Measurements from ENCODE around the gene MYH9.

Gene MYH9

DNA sequence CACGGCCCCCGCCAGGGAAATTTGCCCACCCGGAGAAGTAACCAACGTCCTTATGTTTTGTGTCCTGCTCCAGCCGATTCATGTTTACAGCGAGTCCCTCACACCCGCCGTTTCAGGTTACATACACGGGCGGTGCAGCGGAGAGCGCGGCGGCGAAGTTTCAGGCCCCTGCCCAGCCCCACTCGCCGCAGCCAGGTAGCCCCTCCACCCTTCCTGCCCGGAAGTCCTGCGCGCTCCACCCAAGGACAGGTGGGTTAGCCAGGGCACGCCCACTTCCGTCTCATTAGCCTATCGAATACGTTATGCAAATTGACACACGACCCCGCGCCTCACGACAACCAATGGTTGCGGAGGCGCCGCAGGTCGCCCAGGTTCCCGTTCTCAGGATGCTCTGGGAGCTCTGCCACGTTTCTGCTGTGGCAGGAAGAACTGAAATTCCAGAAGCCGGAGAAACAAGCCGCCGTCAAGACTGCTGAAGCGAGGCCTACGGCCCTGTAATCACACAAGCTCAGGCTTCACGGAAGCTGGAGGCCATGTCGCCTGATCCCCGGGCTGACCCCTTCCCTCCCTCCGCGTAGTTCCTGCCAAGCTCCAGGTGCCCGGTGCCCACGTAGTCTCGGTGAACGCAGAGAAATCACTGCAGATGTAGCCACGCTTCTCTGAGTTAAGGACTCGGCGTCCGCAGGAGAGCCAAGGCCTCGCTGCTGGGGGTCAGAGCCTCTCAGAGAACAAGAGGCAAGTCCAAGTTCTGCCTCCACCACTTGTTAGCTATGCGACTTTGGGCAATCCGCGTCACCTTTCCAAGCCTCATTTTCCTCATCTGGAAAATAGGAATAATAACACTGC is 22.4 kb upstream of the MYH9 start (continued):
- peak; percentile 49; the same call in 1 of the 2 replicates for TF ChIP-seq INSM2 (tag by site-specific recombination; IDR thresholded peaks at IDR 0.05)
- TF ChIP-seq MYNN (tag by site-specific recombination; IDR thresholded peaks at IDR 0.05; ENCODE audit: borderline replicate concordance): no peak
- no peak; the same call in 1 of the 2 replicates for TF ChIP-seq ZNF561 (tag by site-specific recombination; IDR thresholded peaks at IDR 0.05; ENCODE audit: borderline replicate concordance)
- no peak for TF ChIP-seq WT1 (tag by site-specific recombination; IDR thresholded peaks at IDR 0.05)
- TF ChIP-seq, protein P1, sequence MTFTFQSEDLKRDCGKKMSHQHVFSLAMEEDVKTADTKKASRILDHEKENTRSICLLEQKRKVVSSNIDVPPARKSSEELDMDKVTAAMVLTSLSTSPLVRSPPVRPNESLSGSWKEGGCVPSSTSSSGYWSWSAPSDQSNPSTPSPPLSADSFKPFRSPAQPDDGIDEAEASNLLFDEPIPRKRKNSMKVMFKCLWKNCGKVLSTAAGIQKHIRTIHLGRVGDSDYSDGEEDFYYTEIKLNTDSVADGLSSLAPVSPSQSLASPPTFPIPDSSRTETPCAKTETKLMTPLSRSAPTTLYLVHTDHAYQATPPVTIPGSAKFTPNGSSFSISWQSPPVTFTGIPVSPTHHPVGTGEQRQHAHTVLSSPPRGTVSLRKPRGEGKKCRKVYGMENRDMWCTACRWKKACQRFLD (tag by site-specific recombination; IDR thresholded peaks at IDR 0.05): no peak
- TF ChIP-seq GFI1B (tag by site-specific recombination; IDR thresholded peaks at IDR 0.05): peak; percentile 72; the same call in 1 of the 2 replicates
- TF ChIP-seq ZNF701 (tag by site-specific recombination; IDR thresholded peaks at IDR 0.05): no peak
- no peak for TF ChIP-seq GLI2 (tag by site-specific recombination; IDR thresholded peaks at IDR 0.05; ENCODE audit: borderline replicate concordance, low read depth)
- TF ChIP-seq ZNF23 (tag by site-specific recombination; IDR thresholded peaks at IDR 0.05; ENCODE audit: borderline replicate concordance): no peak
- no peak for TF ChIP-seq ZNF19 (tag by site-specific recombination; IDR thresholded peaks at IDR 0.05; ENCODE audit: low read depth)
- no peak for TF ChIP-seq ZNF157 (tag by site-specific recombination; IDR thresholded peaks at IDR 0.05)
- peak; percentile 95 for TF ChIP-seq SP2 (tag by site-specific recombination; IDR thresholded peaks at IDR 0.05)
- TF ChIP-seq, protein P2, sequence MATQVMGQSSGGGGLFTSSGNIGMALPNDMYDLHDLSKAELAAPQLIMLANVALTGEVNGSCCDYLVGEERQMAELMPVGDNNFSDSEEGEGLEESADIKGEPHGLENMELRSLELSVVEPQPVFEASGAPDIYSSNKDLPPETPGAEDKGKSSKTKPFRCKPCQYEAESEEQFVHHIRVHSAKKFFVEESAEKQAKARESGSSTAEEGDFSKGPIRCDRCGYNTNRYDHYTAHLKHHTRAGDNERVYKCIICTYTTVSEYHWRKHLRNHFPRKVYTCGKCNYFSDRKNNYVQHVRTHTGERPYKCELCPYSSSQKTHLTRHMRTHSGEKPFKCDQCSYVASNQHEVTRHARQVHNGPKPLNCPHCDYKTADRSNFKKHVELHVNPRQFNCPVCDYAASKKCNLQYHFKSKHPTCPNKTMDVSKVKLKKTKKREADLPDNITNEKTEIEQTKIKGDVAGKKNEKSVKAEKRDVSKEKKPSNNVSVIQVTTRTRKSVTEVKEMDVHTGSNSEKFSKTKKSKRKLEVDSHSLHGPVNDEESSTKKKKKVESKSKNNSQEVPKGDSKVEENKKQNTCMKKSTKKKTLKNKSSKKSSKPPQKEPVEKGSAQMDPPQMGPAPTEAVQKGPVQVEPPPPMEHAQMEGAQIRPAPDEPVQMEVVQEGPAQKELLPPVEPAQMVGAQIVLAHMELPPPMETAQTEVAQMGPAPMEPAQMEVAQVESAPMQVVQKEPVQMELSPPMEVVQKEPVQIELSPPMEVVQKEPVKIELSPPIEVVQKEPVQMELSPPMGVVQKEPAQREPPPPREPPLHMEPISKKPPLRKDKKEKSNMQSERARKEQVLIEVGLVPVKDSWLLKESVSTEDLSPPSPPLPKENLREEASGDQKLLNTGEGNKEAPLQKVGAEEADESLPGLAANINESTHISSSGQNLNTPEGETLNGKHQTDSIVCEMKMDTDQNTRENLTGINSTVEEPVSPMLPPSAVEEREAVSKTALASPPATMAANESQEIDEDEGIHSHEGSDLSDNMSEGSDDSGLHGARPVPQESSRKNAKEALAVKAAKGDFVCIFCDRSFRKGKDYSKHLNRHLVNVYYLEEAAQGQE (tag by site-specific recombination; IDR thresholded peaks at IDR 0.05): no peak
- TF ChIP-seq, protein P3, sequence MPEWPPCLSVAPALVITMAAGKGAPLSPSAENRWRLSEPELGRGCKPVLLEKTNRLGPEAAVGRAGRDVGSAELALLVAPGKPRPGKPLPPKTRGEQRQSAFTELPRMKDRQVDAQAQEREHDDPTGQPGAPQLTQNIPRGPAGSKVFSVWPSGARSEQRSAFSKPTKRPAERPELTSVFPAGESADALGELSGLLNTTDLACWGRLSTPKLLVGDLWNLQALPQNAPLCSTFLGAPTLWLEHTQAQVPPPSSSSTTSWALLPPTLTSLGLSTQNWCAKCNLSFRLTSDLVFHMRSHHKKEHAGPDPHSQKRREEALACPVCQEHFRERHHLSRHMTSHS (tag by site-specific recombination; IDR thresholded peaks at IDR 0.05): no peak
- 0 out of 2 replicates have a peak, but pooled peaks have one; percentile 50 for TF ChIP-seq BCL11A (tag by site-specific recombination; IDR thresholded peaks at IDR 0.05; ENCODE audit: low read depth)
- no peak for TF ChIP-seq HOXD13 (CRISPR knock-in tag; IDR thresholded peaks at IDR 0.05; ENCODE audit: borderline replicate concordance)
- TF ChIP-seq ZNF266 (tag by site-specific recombination; IDR thresholded peaks at IDR 0.05; ENCODE audit: low read depth): no peak
- no peak; the same call in 1 of the 2 replicates for TF ChIP-seq TRIM28 (IDR thresholded peaks at IDR 0.05; ENCODE audit: borderline replicate concordance, low read length)
- TF ChIP-seq ZNF624 (tag by site-specific recombination; IDR thresholded peaks at IDR 0.05): no peak
- 0 out of 2 replicates have a peak, but pooled peaks have one; percentile 7 for TF ChIP-seq ZIC2 (tag by site-specific recombination; IDR thresholded peaks at IDR 0.05)
- TF ChIP-seq ZNF560 (tag by site-specific recombination; IDR thresholded peaks at IDR 0.05; ENCODE audit: borderline replicate concordance): no peak
- no peak for TF ChIP-seq KLF16 (tag by site-specific recombination; IDR thresholded peaks at IDR 0.05)
- TF ChIP-seq RBAK (tag by site-specific recombination; IDR thresholded peaks at IDR 0.05): no peak
- no peak; the same call in 1 of the 2 replicates for TF ChIP-seq YY1 (tag by site-specific recombination; IDR thresholded peaks at IDR 0.05)
- TF ChIP-seq ZNF621 (tag by site-specific recombination; IDR thresholded peaks at IDR 0.05): no peak
- TF ChIP-seq ZNF623 (tag by site-specific recombination; IDR thresholded peaks at IDR 0.05): no peak
- peak; percentile 85 for TF ChIP-seq KLF9 (tag by site-specific recombination; IDR thresholded peaks at IDR 0.05; ENCODE audit: low read depth)
- no peak for TF ChIP-seq ZFP41 (tag by site-specific recombination; IDR thresholded peaks at IDR 0.05; ENCODE audit: borderline replicate concordance)
- no peak for TF ChIP-seq ZFP69B (tag by site-specific recombination; IDR thresholded peaks at IDR 0.05)
- TF ChIP-seq ZNF148 (tag by site-specific recombination; IDR thresholded peaks at IDR 0.05; ENCODE audit: borderline replicate concordance): no peak
- no peak for TF ChIP-seq ZNF530 (tag by site-specific recombination; IDR thresholded peaks at IDR 0.05; ENCODE audit: low read depth)

All from HEK293 (cell line).